ENCODE data around the gene TNFRSF4. TPM values are rescaled to one million over a fixed set of nuclear protein-coding genes. Genes with fewer than 3 reads are reported as not detected.

The TNFRSF4 gene
- total and polyA plus RNA-seq, 2 of the 13 experiments (the other 11 are each of a cell fraction or from before 2014, with no cell fraction given), result not detected

- no peak for TF ChIP-seq PAXIP1 (CRISPR knock-in tag; conservative IDR thresholded peaks at IDR 0.05)
- no peak for TF ChIP-seq NBN (conservative IDR thresholded peaks at IDR 0.05)
- no peak for TF ChIP-seq NR1H2 (CRISPR knock-in tag; IDR thresholded peaks at IDR 0.05; ENCODE audit: borderline replicate concordance, low read depth)
- TF ChIP-seq ZNF276 (CRISPR knock-in tag; IDR thresholded peaks at IDR 0.05; ENCODE audit: low read depth), result no peak
These were observed 3.9 kb upstream of the TNFRSF4 start (continued) for GRCh38 chr1:1217621-1218523.
